GM21717 (cell line): ENCODE measurements around the gene SLU7.

ENCODE experiments used
- ATAC-seq: cut with Tn5 transposase; IDR thresholded peaks from one replicate; pipeline ENCODE4 v1.9.1; 2021; ENCODE audit warnings: mild to moderate bottlenecking, moderate library complexity; ENCODE audit not compliant: unreplicated experiment

The SLU7 gene

GRCh38 chr5:160367885-160368284 is 51.0 kb downstream of the SLU7 start:
- ATAC-seq = no peak

- no peak for ATAC-seq
These were observed 51.6 kb downstream of the SLU7 start for GRCh38 chr5:160367261-160367660.

GRCh38 chr5:160366230-160366629 is 52.7 kb downstream of the SLU7 start:
- ATAC-seq = no peak

- no peak for ATAC-seq
These were observed 55.1 kb downstream of the SLU7 start for GRCh38 chr5:160363660-160364395.

GRCh38 chr5:160363211-160363610 is 55.7 kb downstream of the SLU7 start:
- no peak for ATAC-seq

GRCh38 chr5:160361624-160362228 is 57.2 kb downstream of the SLU7 start:
- no peak for ATAC-seq

GRCh38 chr5:160360310-160360709 is 58.6 kb downstream of the SLU7 start:
- no peak for ATAC-seq

- ATAC-seq = no peak
These were observed 59.1 kb downstream of the SLU7 start for GRCh38 chr5:160359816-160360215.

GRCh38 chr5:160359242-160359641 is 59.6 kb downstream of the SLU7 start:
- ATAC-seq = no peak

GRCh38 chr5:160357861-160358411 is 60.9 kb downstream of the SLU7 start:
- ATAC-seq = no peak

- ATAC-seq = no peak
These were observed 61.5 kb downstream of the SLU7 start for GRCh38 chr5:160357394-160357793.

- ATAC-seq = no peak
These were observed 62.1 kb downstream of the SLU7 start for GRCh38 chr5:160356550-160357347.

GRCh38 chr5:160354666-160355065 is 64.2 kb downstream of the SLU7 start:
- no peak for ATAC-seq

GRCh38 chr5:160353379-160353778 is 65.5 kb downstream of the SLU7 start:
- no peak for ATAC-seq

- no peak for ATAC-seq
These were observed 66.6 kb downstream of the SLU7 start for GRCh38 chr5:160352308-160352707.
